Stimulated activated CD8-positive, alpha-beta memory T cell treated with anti-CD3 and anti-CD28 coated beads, Interleukin-2, amount 100 ng/mL, for 48 hours (primary cell): Measurements from ENCODE around the gene PPIC.
"Not testable (repeated sequence)": the region's sequence is repeated elsewhere in the genome, so short reads cannot be mapped to it uniquely, and the experiment has no call there.

Experiments used
- DNase-seq, 2 donors: peaks; one replicate each; pipeline ENCODE4 v3.0.0-alpha.2; 2020; ENCODE audit warnings: low read depth in 2 of 2

Gene PPIC

GRCh38 chr5:123007754-123008153 lies 28.8 kb downstream of the PPIC start:
- DNase-seq = no peak

DNA sequence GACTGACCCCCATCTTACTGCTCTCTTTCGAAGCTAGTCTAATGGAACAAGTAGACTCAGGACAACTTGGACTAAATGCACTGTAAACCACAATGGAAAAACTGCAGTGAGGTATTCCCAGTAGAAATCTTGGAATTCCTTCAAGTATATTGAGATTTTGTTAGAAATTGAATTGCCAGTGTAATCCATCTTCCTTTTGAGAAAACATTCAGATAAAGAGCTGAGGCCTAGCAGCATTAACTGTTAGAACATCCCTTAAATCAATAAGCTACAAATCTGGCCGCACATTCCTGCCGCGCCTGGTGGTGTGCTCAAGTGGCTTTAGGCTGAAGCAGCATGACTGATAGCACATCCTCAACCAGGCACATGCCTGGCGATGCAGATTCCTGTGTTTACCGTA lies 29.3 kb downstream of the PPIC start:
- no peak for DNase-seq

- no peak for DNase-seq
These were observed 34.7 kb downstream of the PPIC start for GRCh38 chr5:123001808-123002207.

GRCh38 chr5:123000731-123001130 lies 35.8 kb downstream of the PPIC start:
- no peak for DNase-seq

DNA sequence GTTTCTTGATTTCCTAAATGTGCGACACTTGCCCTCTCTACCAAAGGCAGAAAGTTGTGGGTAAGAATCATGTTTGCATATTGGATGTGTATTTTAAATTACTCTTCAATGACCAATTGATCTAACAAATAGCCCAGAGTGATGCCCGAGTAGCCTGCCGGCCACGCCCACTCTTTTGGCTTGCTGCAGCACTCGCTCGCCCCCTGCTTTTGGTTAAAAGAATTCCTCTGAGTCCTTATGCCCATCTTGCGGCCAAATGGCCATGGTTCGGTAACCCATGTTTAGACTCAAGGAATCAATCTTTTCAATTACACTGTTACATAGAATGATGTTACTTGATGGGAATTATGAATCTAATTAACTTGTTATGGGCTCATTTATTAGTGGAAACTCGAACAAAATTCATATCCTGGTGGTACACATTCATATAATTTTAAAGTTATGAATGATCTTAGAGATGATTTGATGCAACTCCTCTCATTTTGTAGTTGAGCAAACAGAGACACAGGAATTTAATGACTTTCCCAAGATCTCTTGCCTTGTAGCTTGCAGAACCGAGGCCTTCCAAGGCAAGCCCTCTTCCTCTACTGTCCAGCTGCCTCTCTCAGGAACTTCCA lies 36.5 kb downstream of the PPIC start:
- peak; percentile 3 to 15 for DNase-seq

GRCh38 chr5:122997294-122997693 lies 39.2 kb downstream of the PPIC start:
- no peak for DNase-seq

GRCh38 chr5:122996091-122996490 lies 40.4 kb downstream of the PPIC start:
- no peak for DNase-seq

- DNase-seq = no peak
These were observed 50.4 kb downstream of the PPIC start for GRCh38 chr5:122985954-122986721.

- no peak for DNase-seq
These were observed 51.4 kb downstream of the PPIC start for GRCh38 chr5:122985006-122985700.

DNA sequence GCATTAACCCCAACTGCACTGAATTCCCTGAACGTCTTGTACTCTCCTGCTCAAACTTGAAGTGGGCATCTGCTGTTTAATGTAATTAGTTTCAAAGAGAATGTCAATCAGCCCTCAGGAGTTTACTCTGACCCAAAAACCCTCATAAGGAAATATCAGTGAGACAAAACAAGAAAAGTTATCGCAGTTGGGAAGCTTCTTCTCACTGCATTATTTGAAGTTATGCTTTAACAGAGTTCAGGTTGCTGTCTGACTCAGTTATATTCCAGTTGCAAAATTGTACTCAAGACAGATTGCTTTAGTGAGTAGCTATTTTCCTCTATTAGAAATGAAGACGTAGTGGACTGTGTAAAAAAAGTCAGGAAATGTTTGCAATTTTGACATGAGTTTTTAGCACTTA lies 52.1 kb downstream of the PPIC start:
- no peak for DNase-seq

GRCh38 chr5:122982376-122982775 lies 54.1 kb downstream of the PPIC start:
- no peak for DNase-seq

DNA sequence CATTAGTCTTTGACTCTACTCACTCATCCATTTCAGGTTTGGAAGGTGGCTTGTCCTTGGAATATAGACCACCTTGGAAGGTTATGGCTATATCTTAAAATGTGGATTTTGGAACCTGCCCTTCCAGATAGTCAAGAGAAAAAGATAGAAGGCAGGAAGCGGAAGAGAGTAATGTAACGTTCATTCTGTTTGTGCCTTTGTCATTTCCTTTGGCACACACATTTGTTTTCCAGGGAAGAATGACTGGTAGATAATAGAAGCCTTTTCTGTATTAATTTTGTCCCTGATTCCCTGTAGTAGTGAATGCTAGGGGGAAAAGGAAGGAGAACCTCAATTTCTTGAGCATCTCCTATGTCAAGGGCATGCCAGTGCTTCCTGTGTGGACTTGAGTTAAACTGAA lies 54.7 kb downstream of the PPIC start:
- DNase-seq = no peak

DNA sequence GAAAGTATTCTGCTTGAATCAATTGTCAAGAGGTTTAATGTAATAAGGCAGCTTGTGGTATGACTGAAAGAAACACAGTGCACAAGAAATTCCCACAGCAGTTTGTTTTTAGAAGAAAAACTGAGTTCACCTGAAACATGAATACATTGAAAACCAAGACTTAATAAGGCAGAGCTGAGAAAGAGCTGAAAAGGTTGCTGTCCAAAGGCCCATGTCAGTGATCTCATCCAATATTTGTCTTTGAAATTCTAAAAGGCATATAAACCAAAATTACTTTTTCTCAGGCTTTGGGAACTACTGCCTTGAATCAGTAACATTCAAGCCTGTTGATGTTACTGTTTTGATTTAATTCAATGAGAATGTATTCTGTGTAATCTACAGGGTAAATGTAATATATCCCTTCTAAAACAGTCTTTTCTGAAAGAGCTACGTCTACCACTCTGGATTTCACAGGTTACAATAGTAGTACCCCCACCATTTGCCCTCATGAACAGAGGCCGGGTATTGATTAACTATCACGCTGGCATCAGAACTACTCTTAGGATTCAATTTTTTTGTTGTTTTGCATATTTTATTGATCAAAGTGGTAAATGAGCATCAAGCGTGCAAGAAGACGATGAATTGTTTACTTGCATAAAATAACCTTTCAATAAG lies 57.8 kb downstream of the PPIC start:
- DNase-seq = no peak

- DNase-seq = no peak
These were observed 58.5 kb downstream of the PPIC start for GRCh38 chr5:122978068-122978467.

DNA sequence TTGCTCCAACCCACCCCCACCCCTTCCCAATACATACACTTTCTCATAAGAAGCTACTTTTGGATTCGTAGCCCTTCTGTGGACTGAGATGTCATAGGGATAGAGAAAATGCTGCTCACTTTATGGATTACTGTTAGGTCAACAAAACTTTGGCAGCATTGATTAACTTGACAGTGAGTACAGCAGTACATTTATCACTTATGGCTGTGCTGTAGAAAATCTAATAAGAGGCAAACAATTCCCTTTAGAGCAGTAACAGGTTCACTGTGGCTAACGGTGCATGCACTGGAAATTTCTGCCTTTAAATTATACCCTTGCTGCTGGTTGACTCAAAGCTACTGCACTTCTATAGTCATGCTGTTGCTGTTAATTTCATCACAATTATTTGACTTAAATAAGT lies 59.2 kb downstream of the PPIC start:
- DNase-seq = no peak

GRCh38 chr5:122974251-122974650 lies 62.3 kb downstream of the PPIC start:
- DNase-seq = not testable (repeated sequence)

- not testable (repeated sequence) for DNase-seq
These were observed 62.8 kb downstream of the PPIC start for GRCh38 chr5:122973759-122974158.
